HG02759 (cell line): ENCODE data around the gene PPP2R5E.
"Not testable (repeated sequence)": the region's sequence is repeated elsewhere in the genome, so short reads cannot be mapped to it uniquely, and the experiment has no call there.

Experiments
- ATAC-seq: cut with Tn5 transposase; IDR thresholded peaks from one replicate; pipeline ENCODE4 v1.9.1; 2021; ENCODE audit warnings: mild to moderate bottlenecking, moderate library complexity; ENCODE audit not compliant: unreplicated experiment

Gene PPP2R5E

DNA sequence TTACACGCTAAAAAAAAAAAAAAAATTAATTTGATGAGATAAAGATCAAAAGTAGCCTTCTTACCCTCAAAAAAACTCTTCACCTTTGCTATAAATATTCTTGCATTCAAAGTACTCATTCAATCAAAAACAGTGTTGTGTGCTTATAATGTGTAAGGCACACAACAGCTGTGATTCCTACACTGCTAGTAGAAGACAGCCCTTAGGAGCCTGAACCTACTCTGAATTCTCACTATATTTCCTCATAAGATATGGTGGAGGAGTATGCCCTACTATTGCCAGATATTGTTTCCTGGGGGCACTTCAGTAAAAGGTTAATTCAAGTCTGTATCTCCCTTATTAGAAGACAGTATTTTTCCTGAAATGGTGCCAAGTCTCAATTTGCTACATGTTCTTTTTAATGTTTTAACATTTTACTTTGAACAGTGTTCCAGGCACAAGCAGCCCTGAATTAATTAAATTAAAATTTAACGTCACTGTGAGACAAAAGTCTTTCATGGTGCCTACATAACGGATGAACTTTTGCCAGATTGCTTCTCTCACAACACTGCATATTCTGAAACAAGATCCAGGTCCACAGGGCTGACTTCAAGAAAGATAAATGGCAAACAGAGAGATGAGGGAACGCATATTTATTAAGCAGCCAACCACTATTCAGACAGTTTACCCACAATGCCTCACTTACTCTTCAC lies 19.3 kb downstream of the PPP2R5E start:
- ATAC-seq = no peak

DNA sequence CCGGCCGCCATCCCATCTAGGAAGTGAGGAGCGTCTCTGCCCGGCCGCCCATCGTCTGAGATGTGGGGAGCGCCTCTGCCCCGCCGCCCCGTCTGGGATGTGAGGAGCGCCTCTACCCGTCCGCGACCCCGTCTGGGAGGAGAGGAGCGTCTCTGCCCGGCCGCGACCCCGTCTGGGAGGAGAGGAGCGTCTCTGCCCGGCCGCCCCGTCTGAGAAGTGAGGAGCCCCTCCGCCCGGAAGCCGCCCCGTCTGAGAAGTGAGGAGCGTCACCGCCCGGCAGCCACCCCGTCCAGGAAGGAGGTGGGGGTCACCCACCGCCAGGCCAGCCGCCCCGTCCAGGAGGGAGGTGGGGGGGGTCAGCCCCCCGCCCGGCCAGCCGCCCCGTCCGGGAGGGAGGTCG lies 20.7 kb downstream of the PPP2R5E start:
- not testable (repeated sequence) for ATAC-seq

GRCh38 chr14:63517354-63517753 lies 25.8 kb downstream of the PPP2R5E start:
- ATAC-seq = no peak

DNA sequence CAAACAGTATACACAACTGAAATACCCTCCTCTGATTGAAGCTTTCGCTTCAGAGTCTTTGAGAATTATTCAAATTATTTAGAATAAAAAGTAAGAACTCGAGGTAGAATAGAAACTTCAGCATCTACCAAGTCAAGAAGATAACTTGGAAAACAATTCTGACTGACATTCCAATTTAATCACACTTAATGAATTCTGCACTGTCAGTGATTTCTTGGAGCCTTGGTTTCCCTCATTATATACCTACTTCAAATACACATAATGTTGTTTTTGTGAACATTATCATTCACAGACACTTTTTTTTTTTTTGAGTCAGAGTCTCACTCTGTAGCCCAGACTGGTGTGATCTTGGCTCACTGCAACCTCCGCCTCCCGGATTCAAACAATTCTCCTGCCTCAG lies 27.9 kb downstream of the PPP2R5E start:
- no peak for ATAC-seq

GRCh38 chr14:63513756-63514155 lies 29.4 kb downstream of the PPP2R5E start:
- ATAC-seq = no peak

- ATAC-seq = no peak
Observed at GRCh38 chr14:63512861-63513260, 30.3 kb downstream of the PPP2R5E start.

- ATAC-seq = peak; percentile 75
Observed at GRCh38 chr14:63510538-63510937, 32.6 kb downstream of the PPP2R5E start.

DNA sequence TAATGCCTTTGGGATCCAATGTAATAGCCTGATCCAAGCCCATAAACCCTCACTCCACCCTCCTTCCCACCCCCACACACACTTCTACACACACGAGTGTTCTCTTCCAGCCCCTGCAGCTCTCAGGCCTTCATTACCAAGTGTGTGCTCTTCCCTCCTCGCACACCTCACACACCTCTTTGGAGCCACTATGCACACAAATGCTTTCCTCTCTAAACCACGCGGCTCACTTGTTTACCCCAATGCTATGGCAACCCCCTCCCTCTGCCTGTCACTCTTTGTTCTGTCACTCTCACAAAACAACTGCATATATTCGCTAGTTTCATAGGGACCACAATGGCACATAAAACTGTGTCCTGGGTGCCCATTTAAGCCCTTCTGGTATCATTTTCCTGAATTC lies 35.1 kb downstream of the PPP2R5E start:
- no peak for ATAC-seq

DNA sequence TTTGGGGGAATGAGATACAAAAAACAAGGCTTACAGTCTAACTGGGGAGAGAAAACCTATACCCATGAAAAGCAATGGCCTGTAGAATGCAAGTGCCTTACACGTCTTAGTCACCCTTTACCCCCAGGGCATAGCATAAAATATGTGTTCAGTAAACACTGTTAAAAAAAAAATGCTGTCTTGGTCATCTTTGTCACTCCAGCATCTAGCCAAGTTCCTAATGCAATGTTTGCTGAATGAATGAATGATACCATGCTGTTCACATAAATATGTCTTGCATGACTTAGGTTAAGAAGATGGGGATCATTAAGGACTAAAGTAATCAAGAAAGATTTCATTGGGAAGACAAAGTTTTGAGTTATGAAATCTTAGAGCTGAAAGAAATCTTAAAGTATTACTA lies 38.5 kb downstream of the PPP2R5E start:
- ATAC-seq = no peak

- no peak for ATAC-seq
Observed at GRCh38 chr14:63501429-63501828, 41.7 kb downstream of the PPP2R5E start.

GRCh38 chr14:63499701-63500250 lies 43.4 kb downstream of the PPP2R5E start:
- ATAC-seq = no peak

- ATAC-seq = no peak
Observed at GRCh38 chr14:63496837-63497400, 46.3 kb downstream of the PPP2R5E start.

DNA sequence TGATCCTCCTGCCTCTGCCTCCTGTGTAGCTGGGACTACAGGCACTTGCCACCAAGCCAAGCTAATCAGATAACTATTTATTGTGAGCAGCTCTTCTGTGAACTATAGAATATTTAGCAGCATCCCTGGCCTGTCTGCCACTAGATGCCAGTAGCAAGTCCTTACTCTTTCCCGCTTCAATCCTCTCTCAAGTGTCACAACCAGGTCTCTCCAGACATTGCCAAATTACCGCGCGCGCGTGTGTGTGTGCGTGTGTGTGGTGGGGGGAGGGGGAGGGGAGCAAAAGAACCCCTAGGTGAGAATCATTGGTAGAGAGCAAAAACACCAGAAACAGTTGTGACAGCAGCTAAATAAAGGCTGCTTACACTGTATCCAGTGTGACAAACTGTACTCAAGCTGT lies 49.9 kb downstream of the PPP2R5E start:
- no peak for ATAC-seq

DNA sequence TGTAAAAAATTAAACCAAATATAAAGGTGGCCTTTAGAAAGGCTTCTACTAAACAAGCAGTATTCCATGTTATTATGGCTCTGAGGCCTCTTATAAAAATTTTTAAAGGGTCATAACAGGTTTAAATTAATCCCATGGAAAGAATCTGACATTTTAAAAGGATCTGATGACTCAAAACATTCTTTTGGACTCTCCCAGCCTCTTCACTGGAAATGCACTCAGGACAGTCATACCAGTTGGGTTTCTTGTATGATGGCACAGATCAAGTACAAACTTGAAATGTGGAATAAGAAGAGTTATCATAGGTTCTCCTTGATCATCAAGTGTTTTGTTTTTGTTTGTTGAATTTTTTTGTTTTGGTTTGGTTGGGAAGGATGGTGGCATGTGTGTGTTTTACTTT lies 50.8 kb downstream of the PPP2R5E start:
- ATAC-seq = no peak

- ATAC-seq = no peak
Observed at GRCh38 chr14:63487724-63488123, 55.5 kb downstream of the PPP2R5E start.

- ATAC-seq = no peak
Observed at GRCh38 chr14:63486738-63487137, 56.4 kb downstream of the PPP2R5E start.

GRCh38 chr14:63483315-63483714 lies 59.9 kb downstream of the PPP2R5E start:
- no peak for ATAC-seq

- ATAC-seq = no peak
Observed at GRCh38 chr14:63480599-63480998, 62.6 kb downstream of the PPP2R5E start.

DNA sequence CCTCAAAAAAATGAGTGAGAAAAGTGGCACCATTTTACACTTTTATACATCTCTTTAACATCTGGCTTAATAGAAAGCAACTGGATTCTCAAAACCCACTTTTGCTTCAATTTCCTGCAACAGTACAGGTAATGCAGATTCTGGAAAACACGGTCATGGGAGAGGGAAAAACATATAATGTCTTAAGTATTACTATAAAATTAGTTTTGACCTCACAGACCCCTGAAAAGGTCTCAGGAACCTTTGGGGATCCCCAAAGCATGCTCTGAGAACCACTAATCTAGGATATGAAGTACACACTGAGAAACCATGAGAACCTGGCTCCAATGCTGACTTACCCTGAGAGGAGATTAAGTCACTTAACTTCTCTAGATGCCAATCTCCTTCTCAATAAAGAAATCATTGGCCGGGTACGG lies 64.7 kb downstream of the PPP2R5E start:
- ATAC-seq = peak; percentile 59

- ATAC-seq = peak; percentile 78
Observed at GRCh38 chr14:63478010-63478409, 65.2 kb downstream of the PPP2R5E start.

GRCh38 chr14:63477556-63477955 lies 65.6 kb downstream of the PPP2R5E start:
- no peak for ATAC-seq

GRCh38 chr14:63475761-63476160 lies 67.4 kb downstream of the PPP2R5E start:
- ATAC-seq = no peak

- no peak for ATAC-seq
Observed at GRCh38 chr14:63474844-63475243, 68.3 kb downstream of the PPP2R5E start.
